Skeletal muscle tissue (tissue), 4 donors: Measurements from ENCODE around the gene RDH16. TPM values are rescaled to one million over a fixed set of nuclear protein-coding genes. Genes with fewer than 3 reads are reported as not detected.

ENCODE experiments used
- H3K27ac ChIP-seq: one replicate; pipeline ENCODE4 v1.7.0; 2013; ENCODE audit warnings: mild to moderate bottlenecking, low read depth, low read length, inconsistent platforms
- H3K27me3 ChIP-seq, 3 donors: one replicate each; pipeline ENCODE4 v1.7.0; 2013; ENCODE audit warnings: low read length in 3 of 3; ENCODE audit not compliant: control insufficient read depth in 3 of 3, insufficient read depth in 3 of 3
- H3K36me3 ChIP-seq, 3 donors: one replicate each; pipeline ENCODE4 v1.7.0; 2013; ENCODE audit warnings: low read length in 3 of 3; ENCODE audit not compliant: control insufficient read depth in 3 of 3, insufficient read depth in 3 of 3
- H3K4me1 ChIP-seq, 3 donors: one replicate each; pipeline ENCODE4 v1.7.0; 2013; ENCODE audit warnings: low read length in 3 of 3, mild to moderate bottlenecking in 3 of 3; ENCODE audit not compliant: control insufficient read depth in 3 of 3, insufficient read depth in 3 of 3
- H3K4me3 ChIP-seq, 3 donors: one replicate each; pipeline ENCODE4 v1.7.0; 2013; ENCODE audit warnings: low read length in 3 of 3
- H3K9ac ChIP-seq, 3 donors: one replicate each; pipeline ENCODE4 v1.7.0; 2013; ENCODE audit warnings: low read length in 3 of 3, mild to moderate bottlenecking in 3 of 3, moderate library complexity in 2 of 3, low read depth in 1 of 3
- H3K9me3 ChIP-seq, 3 donors: one replicate each; pipeline ENCODE4 v1.7.0; 2013; ENCODE audit warnings: low read length in 3 of 3; ENCODE audit not compliant: control insufficient read depth in 3 of 3
- total RNA-seq: library from RNA; depleted of rRNA; stranded (reverse); fragments of >200 nt; gene quantifications from one replicate; pipeline ENCODE4 v1.2.3, GENCODE V29; 2014
- donor health status: Osteomylitis.

Gene RDH16
- total RNA-seq, 1 donor from 2014 or later, result 0.52 TPM

DNA sequence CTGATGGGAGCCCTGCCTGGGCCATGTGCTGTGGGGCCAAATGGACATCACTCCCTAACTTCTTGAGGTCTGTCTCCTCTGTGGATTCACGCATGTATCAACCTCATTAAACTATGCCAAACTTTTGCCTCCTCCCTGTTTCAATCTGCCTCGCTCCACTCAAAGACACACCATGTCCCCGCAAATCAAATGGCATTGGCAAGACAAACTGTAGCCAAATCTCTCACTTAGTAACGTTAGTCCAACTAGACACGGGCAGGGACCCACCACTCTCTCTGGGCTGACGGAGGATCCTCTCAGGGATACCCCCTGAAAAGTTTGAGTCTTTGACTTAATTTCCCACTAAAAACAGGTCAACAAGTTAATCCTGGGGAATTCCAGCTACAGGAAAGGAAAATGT, 40.9 kb upstream of the RDH16 start:
- no peaks in the 10 kb centered on the region for H3K27me3 ChIP-seq
- no peaks in the 10 kb centered on the region for H3K9me3 ChIP-seq
- no peak overlapping the region for H3K4me3 ChIP-seq
- peaks cover 0 to 8% (median 5%) of the 10 kb centered on the region in 3 donors for H3K4me1 ChIP-seq
- peaks cover 32 to 35% (median 33%) of the 10 kb centered on the region in 3 donors for H3K36me3 ChIP-seq
- H3K9ac ChIP-seq, result no peak overlapping the region
- no peak overlapping the region for H3K27ac ChIP-seq

GRCh38 chr12:56996793-56997545, 39.6 kb upstream of the RDH16 start:
- no peak overlapping the region for H3K9ac ChIP-seq
- no peak overlapping the region for H3K4me3 ChIP-seq
- H3K27me3 ChIP-seq, result no peaks in the 10 kb centered on the region
- no peaks in the 10 kb centered on the region for H3K9me3 ChIP-seq
- H3K4me1 ChIP-seq, result peaks cover 0 to 8% (median 5%) of the 10 kb centered on the region in 3 donors
- no peak overlapping the region for H3K27ac ChIP-seq
- H3K36me3 ChIP-seq, result peaks cover 19 to 22% (median 20%) of the 10 kb centered on the region in 3 donors

- Histone ChIP-seq H3K4me1 (peaks cover 0 to 4% (median 3%) of the 10 kb centered on the region in 3 donors), H3K9me3 (no peaks in the 10 kb centered on the region), H3K4me3 (no peak overlapping the region), H3K36me3 (peaks cover 12 to 14% (median 13%) of the 10 kb centered on the region in 3 donors), H3K27me3 (no peaks in the 10 kb centered on the region), H3K9ac (no peak overlapping the region), H3K27ac (no peak overlapping the region)
Observed at GRCh38 chr12:56995930-56996496, 38.6 kb upstream of the RDH16 start.

- peaks cover 0 to 7% (median 7%) of the 10 kb centered on the region in 3 donors for H3K4me1 ChIP-seq
- no peak overlapping the region for H3K4me3 ChIP-seq
- no peaks in the 10 kb centered on the region for H3K9me3 ChIP-seq
- H3K27me3 ChIP-seq, result no peaks in the 10 kb centered on the region
- no peak overlapping the region for H3K9ac ChIP-seq
- no peak overlapping the region for H3K27ac ChIP-seq
- peaks cover 7 to 14% (median 7%) of the 10 kb centered on the region in 3 donors for H3K36me3 ChIP-seq
Observed at GRCh38 chr12:56995201-56995929, 38.0 kb upstream of the RDH16 start.

DNA sequence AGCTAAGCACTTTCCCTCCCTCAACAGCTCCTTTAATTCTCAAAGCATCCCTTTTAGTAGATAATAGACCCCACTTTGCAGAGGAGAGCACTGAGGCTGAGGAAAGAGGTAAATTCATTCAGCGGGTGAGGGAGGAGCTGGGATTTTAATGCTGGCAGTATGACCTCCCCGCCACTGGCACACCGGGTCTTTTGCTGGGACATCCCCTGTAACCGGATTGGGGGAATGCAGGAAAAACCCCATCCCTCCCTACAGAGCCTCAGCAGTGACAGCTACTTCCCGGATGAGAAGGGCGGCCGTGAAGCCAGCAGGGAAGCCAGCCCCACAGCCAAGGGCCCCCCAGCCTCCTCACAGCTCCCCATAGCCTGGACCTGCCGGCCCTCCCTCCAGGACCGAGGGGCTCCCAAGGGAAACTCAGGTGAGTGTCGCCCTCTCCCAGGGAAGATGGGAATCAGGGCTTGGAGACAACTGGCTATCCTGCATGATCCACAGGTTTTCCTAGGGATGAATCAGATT, 36.9 kb upstream of the RDH16 start:
- peaks cover 0 to 7% (median 7%) of the 10 kb centered on the region in 3 donors for H3K4me1 ChIP-seq
- no peak overlapping the region for H3K27ac ChIP-seq
- H3K27me3 ChIP-seq, result no peaks in the 10 kb centered on the region
- H3K9me3 ChIP-seq, result no peaks in the 10 kb centered on the region
- H3K4me3 ChIP-seq, result no peak overlapping the region
- H3K9ac ChIP-seq, result no peak overlapping the region
- H3K36me3 ChIP-seq, result peaks cover 4 to 8% (median 6%) of the 10 kb centered on the region in 3 donors

DNA sequence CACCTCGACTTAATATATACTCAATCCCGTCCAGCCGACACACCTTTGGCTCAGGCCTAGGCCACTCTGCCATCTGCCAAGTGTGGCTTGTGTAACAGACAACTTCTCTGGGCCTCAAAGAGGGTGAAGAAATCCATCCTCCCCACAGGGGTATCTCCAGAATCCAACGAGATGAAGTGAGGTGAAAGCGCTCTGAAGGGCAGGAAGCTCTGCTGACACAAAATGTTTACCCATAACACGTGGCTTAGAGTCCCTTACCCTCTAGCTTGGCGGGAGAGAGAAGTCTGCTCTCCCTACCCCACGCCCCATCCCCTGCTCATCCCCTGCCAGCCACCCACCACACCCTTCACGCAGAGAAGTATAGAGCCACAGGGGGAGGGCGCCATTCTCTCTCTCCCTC, 35.9 kb upstream of the RDH16 start:
- H3K4me3 ChIP-seq, result no peak overlapping the region
- no peak overlapping the region for H3K9ac ChIP-seq

GRCh38 chr12:56991319-56992246, 34.2 kb upstream of the RDH16 start:
- Histone ChIP-seq H3K9ac (no peak overlapping the region), H3K9me3 (no peaks in the 10 kb centered on the region), H3K27me3 (no peaks in the 10 kb centered on the region), H3K36me3 (peaks cover 0 to 6% (median 2%) of the 10 kb centered on the region in 3 donors), H3K4me3 (no peak overlapping the region), H3K27ac (peak overlapping the region; percentile 17), H3K4me1 (peaks cover 0 to 17% (median 7%) of the 10 kb centered on the region in 3 donors)

More for the DNA sequence above, 35.9 kb upstream of the RDH16 start:
- peaks cover 4 to 8% (median 6%) of the 10 kb centered on the region in 3 donors for H3K36me3 ChIP-seq
- no peak overlapping the region for H3K27ac ChIP-seq
- H3K27me3 ChIP-seq, result no peaks in the 10 kb centered on the region
- peaks cover 0 to 9% (median 7%) of the 10 kb centered on the region in 3 donors for H3K4me1 ChIP-seq
- H3K9me3 ChIP-seq, result no peaks in the 10 kb centered on the region

DNA sequence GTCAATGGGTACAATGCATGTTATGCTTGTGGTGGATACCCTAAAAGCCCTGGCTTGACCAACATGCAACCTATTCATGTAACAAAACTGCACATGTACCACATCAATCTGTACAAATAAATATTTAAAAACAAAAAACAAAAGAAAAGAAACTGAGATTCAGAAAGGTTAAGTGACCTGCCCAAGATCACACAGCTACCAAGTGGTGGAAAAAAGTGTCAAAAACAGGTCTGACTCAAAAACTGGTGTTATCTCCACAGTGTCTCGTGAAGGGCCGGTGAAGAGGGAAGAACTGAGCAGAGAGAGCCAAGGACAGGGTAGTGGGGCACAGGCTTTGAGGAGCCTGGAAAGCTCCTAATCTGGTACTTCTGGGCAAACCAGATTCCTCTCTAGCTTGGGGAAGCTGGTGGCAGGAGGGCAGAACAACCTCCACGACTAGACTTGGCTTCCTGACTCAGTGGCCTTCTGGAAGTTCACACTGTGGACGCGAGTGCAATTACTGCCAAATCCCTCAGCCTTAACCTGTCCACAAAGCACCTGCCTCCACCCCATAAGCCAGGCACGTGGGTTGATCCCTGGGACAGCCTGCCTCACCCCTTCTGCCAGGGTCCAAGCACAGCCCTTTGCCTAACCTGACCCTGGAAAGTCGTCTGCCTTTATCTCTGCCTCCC, 33.4 kb upstream of the RDH16 start:
- Histone ChIP-seq H3K36me3 (peaks cover 0 to 6% (median 2%) of the 10 kb centered on the region in 3 donors), H3K4me3 (no peak overlapping the region), H3K27me3 (no peaks in the 10 kb centered on the region), H3K9me3 (no peaks in the 10 kb centered on the region), H3K9ac (no peak overlapping the region), H3K4me1 (peaks cover 0 to 17% (median 7%) of the 10 kb centered on the region in 3 donors), H3K27ac (peak overlapping the region; percentile 5)
